CD4-positive, alpha-beta memory T cell (primary cell): ENCODE measurements around the gene MUC6. TPM values are rescaled to one million over a fixed set of nuclear protein-coding genes. Genes with fewer than 3 reads are reported as not detected.
A peak's percentile ranks its signal among the peaks of the same experiment; 100 is the strongest.

Experiments
- CTCF ChIA-PET: fragments of 350-600 bp; sonication (Branson Sonifier 250); formaldehyde crosslinking; loops from one replicate; lab custom pipeline; 2021; ENCODE audit warnings: inconsistent platforms; ENCODE audit not compliant: partially characterized antibody; lab: Charles Lee
- POLR2A ChIA-PET: fragments of 350-600 bp; sonication (Branson Sonifier 250); formaldehyde crosslinking; loops from one replicate; lab custom pipeline; 2021; ENCODE audit not compliant: partially characterized antibody; lab: Charles Lee
- DNase-seq, 5 donors: peaks; one replicate each; pipeline versions ENCODE4 v3.0.0 to v3.0.0-alpha.2; 2020 to 2022; ENCODE audit warnings: mixed read lengths in 1 of 5
- H3K27ac ChIP-seq: one replicate; pipeline ENCODE4 v1.7.0; 2013; ENCODE audit warnings: low read depth, low read length
- H3K27me3 ChIP-seq: 2 replicates; pipeline ENCODE4 v1.7.0; 2013; ENCODE audit warnings: mild to moderate bottlenecking, low read length, moderate library complexity; ENCODE audit not compliant: insufficient read depth
- H3K36me3 ChIP-seq: 2 replicates; pipeline ENCODE4 v1.7.0; 2013; ENCODE audit warnings: mild to moderate bottlenecking, low read length, moderate library complexity; ENCODE audit not compliant: insufficient read depth
- H3K4me1 ChIP-seq: 2 replicates; pipeline ENCODE4 v1.7.0; 2013; ENCODE audit warnings: mild to moderate bottlenecking, low read length, moderate library complexity; ENCODE audit not compliant: insufficient read depth
- H3K4me3 ChIP-seq, 2 donors: one replicate each; pipeline ENCODE4 v1.7.0; 2013; ENCODE audit warnings: low read length in 2 of 2, mild to moderate bottlenecking in 1 of 2
- H3K9me3 ChIP-seq, 2 donors: one replicate each; pipeline ENCODE4 v1.7.0; 2013; ENCODE audit warnings: low read length in 2 of 2, control low read depth in 1 of 2; ENCODE audit not compliant: control insufficient read depth in 1 of 2
- H3K27ac Mint-ChIP-seq, 7 donors: one replicate each; pipeline ENCODE4 v1.8.0; 2020 to 2021; ENCODE audit warnings: mixed read lengths in 7 of 7, mild to moderate bottlenecking in 6 of 7, inconsistent platforms in 3 of 7, moderate library complexity in 3 of 7
- H3K27me3 Mint-ChIP-seq, 2 donors: one replicate each; pipeline ENCODE4 v1.8.0; 2020 to 2021; ENCODE audit warnings: mixed read lengths in 2 of 2
- H3K36me3 Mint-ChIP-seq, 2 donors: one replicate each; pipeline ENCODE4 v1.8.0; 2020 to 2021; ENCODE audit warnings: mixed read lengths in 2 of 2, inconsistent platforms in 1 of 2, mild to moderate bottlenecking in 1 of 2
- H3K4me1 Mint-ChIP-seq, 4 donors: one replicate each; pipeline ENCODE4 v1.8.0; 2020 to 2021; ENCODE audit warnings: mixed read lengths in 4 of 4, mild to moderate bottlenecking in 1 of 4
- H3K4me3 Mint-ChIP-seq, 8 donors: one replicate each; pipeline ENCODE4 v1.8.0; 2020 to 2021; ENCODE audit warnings: mixed read lengths in 8 of 8, mild to moderate bottlenecking in 7 of 8, moderate library complexity in 6 of 8, inconsistent platforms in 3 of 8
- H3K9me3 Mint-ChIP-seq, 8 donors: one replicate each; pipeline ENCODE4 v1.8.0; 2020 to 2021; ENCODE audit warnings: mixed read lengths in 8 of 8, mild to moderate bottlenecking in 5 of 8, inconsistent platforms in 3 of 8, moderate library complexity in 1 of 8
- intact Hi-C: fragments of 100-400 bp; cut with micrococcal nuclease; formaldehyde crosslinking; loops from one replicate; pipeline ENCODE4 v1.15.1; 2023
- polyA plus RNA-seq, 2 donors: library from polyadenylated mRNA; unstranded; fragments of 300-500 nt; fragmentation: Illumina TruSeq; gene quantifications; one replicate each; pipeline ENCODE4 v1.2.3, GENCODE V29; 2021
- total RNA-seq, 2 experiments: library from RNA; stranded (reverse); gene quantifications; one replicate each; pipeline ENCODE4 v1.2.3, GENCODE V29; 2021

The MUC6 gene
- total and polyA plus RNA-seq, 4 experiments from 2014 or later = 0.13 TPM; not detected in 3

- intact Hi-C loops = no loop called here
- Mint-ChIP-seq H3K4me1 (peaks cover 0 to 3% (median 1%) of the 10 kb centered on the region in 4 donors), H3K9me3 (no peaks in the 10 kb centered on the region), H3K27me3 (no peaks in the 10 kb centered on the region), H3K27ac (peak overlapping the region in 1 of 7 donors; percentile 52), H3K36me3 (peaks cover 14 to 44% of the 10 kb centered on the region in 2 donors), H3K4me3 (no peak overlapping the region)
- H3K9me3 ChIP-seq = no peaks in the 10 kb centered on the region
- H3K4me1 ChIP-seq = no peaks in the 10 kb centered on the region
- CTCF ChIA-PET = no interaction called here
- H3K27me3 ChIP-seq = no peaks in the 10 kb centered on the region
- H3K27ac ChIP-seq = no peak overlapping the region
- H3K36me3 ChIP-seq = peaks cover 60% of the 10 kb centered on the region
- no peak overlapping the region for H3K4me3 ChIP-seq
- POLR2A ChIA-PET = no interaction called here
- no peak for DNase-seq
Observed at GRCh38 chr11:986270-986951, 50.1 kb downstream of the MUC6 start.

- Mint-ChIP-seq H3K27ac (peak overlapping the region in 1 of 7 donors; percentile 52), H3K36me3 (peaks cover 17 to 44% of the 10 kb centered on the region in 2 donors)
- POLR2A ChIA-PET = no interaction called here
Observed at GRCh38 chr11:985848-986247, 50.7 kb downstream of the MUC6 start.

GRCh38 chr11:985406-985805, 51.1 kb downstream of the MUC6 start:
- POLR2A ChIA-PET = no interaction called here
- intact Hi-C loops = no loop called here
- CTCF ChIA-PET = no interaction called here
- H3K36me3 Mint-ChIP-seq = peaks cover 18 to 47% of the 10 kb centered on the region in 2 donors
- H3K4me3 ChIP-seq = no peak overlapping the region
- H3K9me3 Mint-ChIP-seq = no peaks in the 10 kb centered on the region
- peaks cover 0 to 4% (median 3%) of the 10 kb centered on the region in 4 donors for H3K4me1 Mint-ChIP-seq
- H3K27ac Mint-ChIP-seq = no peak overlapping the region
- no peak overlapping the region for H3K27ac ChIP-seq
- DNase-seq = no peak
- peaks cover 65% of the 10 kb centered on the region for H3K36me3 ChIP-seq
- no peaks in the 10 kb centered on the region for H3K4me1 ChIP-seq
- no peaks in the 10 kb centered on the region for H3K9me3 ChIP-seq
- H3K4me3 Mint-ChIP-seq = no peak overlapping the region
- no peaks in the 10 kb centered on the region for H3K27me3 ChIP-seq
- no peaks in the 10 kb centered on the region for H3K27me3 Mint-ChIP-seq

More at GRCh38 chr11:985848-986247, 50.7 kb downstream of the MUC6 start:
- no peak overlapping the region for H3K27ac ChIP-seq
- H3K4me3 Mint-ChIP-seq = no peak overlapping the region
- intact Hi-C loops = no loop called here
- no peaks in the 10 kb centered on the region for H3K27me3 ChIP-seq
- CTCF ChIA-PET = no interaction called here
- no peaks in the 10 kb centered on the region for H3K4me1 ChIP-seq
- DNase-seq = no peak
- no peak overlapping the region for H3K4me3 ChIP-seq
- H3K36me3 ChIP-seq = peaks cover 65% of the 10 kb centered on the region
- no peaks in the 10 kb centered on the region for H3K9me3 Mint-ChIP-seq
- H3K27me3 Mint-ChIP-seq = no peaks in the 10 kb centered on the region
- H3K9me3 ChIP-seq = no peaks in the 10 kb centered on the region
- peaks cover 0 to 4% (median 2%) of the 10 kb centered on the region in 4 donors for H3K4me1 Mint-ChIP-seq

- Histone ChIP-seq H3K36me3 (peaks cover 56% of the 10 kb centered on the region), H3K4me3 (no peak overlapping the region), H3K4me1 (no peaks in the 10 kb centered on the region), H3K9me3 (no peaks in the 10 kb centered on the region), H3K27me3 (no peaks in the 10 kb centered on the region), H3K27ac (no peak overlapping the region)
- Mint-ChIP-seq H3K9me3 (no peaks in the 10 kb centered on the region), H3K36me3 (peaks cover 18 to 43% of the 10 kb centered on the region in 2 donors), H3K4me1 (peaks cover 0 to 4% (median 3%) of the 10 kb centered on the region in 4 donors), H3K27me3 (no peaks in the 10 kb centered on the region), H3K27ac (peak overlapping the region in 1 of 7 donors; percentile 23), H3K4me3 (no peak overlapping the region)
- intact Hi-C loops = no loop called here
- ChIA-PET POLR2A (no interaction called here), CTCF (no interaction called here)
- no peak for DNase-seq
Observed at GRCh38 chr11:984546-984945, 52.0 kb downstream of the MUC6 start.

GRCh38 chr11:981764-982163, 54.8 kb downstream of the MUC6 start:
- intact Hi-C loops = no loop called here
- H3K4me1 ChIP-seq = no peaks in the 10 kb centered on the region
- H3K4me3 ChIP-seq = no peak overlapping the region
- H3K4me3 Mint-ChIP-seq = no peak overlapping the region
- peaks cover 0 to 5% (median 2%) of the 10 kb centered on the region in 4 donors for H3K4me1 Mint-ChIP-seq
- CTCF ChIA-PET = no interaction called here
- H3K9me3 Mint-ChIP-seq = no peaks in the 10 kb centered on the region
- no peak for DNase-seq
- no peaks in the 10 kb centered on the region for H3K27me3 Mint-ChIP-seq
- no peaks in the 10 kb centered on the region for H3K27me3 ChIP-seq
- no peaks in the 10 kb centered on the region for H3K9me3 ChIP-seq
- H3K36me3 ChIP-seq = peaks cover 47% of the 10 kb centered on the region
- POLR2A ChIA-PET = no interaction called here
- peak overlapping the region in 1 of 7 donors; percentile 30 for H3K27ac Mint-ChIP-seq
- H3K27ac ChIP-seq = no peak overlapping the region
- H3K36me3 Mint-ChIP-seq = peaks cover 20 to 50% of the 10 kb centered on the region in 2 donors

- no peak overlapping the region for H3K4me3 ChIP-seq
- Mint-ChIP-seq H3K4me1 (peaks cover 2 to 10% (median 7%) of the 10 kb centered on the region in 4 donors), H3K27ac (peak overlapping the region in 1 of 7 donors; percentile 74), H3K27me3 (no peaks in the 10 kb centered on the region), H3K4me3 (no peak overlapping the region), H3K9me3 (no peaks in the 10 kb centered on the region), H3K36me3 (peaks cover 24 to 57% of the 10 kb centered on the region in 2 donors)
- no peak overlapping the region for H3K27ac ChIP-seq
- no peaks in the 10 kb centered on the region for H3K4me1 ChIP-seq
- CTCF ChIA-PET = no interaction called here
- no peaks in the 10 kb centered on the region for H3K27me3 ChIP-seq
- POLR2A ChIA-PET = no interaction called here
- intact Hi-C loops = no loop called here
- no peak for DNase-seq
- H3K9me3 ChIP-seq = no peaks in the 10 kb centered on the region
- H3K36me3 ChIP-seq = peaks cover 36% of the 10 kb centered on the region
Observed at GRCh38 chr11:980438-981357, 55.8 kb downstream of the MUC6 start.

- Mint-ChIP-seq H3K36me3 (peaks cover 23 to 55% of the 10 kb centered on the region in 2 donors), H3K9me3 (no peaks in the 10 kb centered on the region), H3K27me3 (no peaks in the 10 kb centered on the region), H3K27ac (peak overlapping the region in 4 of 7 donors; percentile 12 to 47 (median 18)), H3K4me1 (peaks cover 4 to 17% (median 8%) of the 10 kb centered on the region in 4 donors), H3K4me3 (no peak overlapping the region)
- ChIA-PET POLR2A (no interaction called here), CTCF (interaction anchor here (1.0 kb wide), 1 partner anchor 57 kb away, joined by 3 read pairs; no protein-coding TSS in a partner anchor)
- DNase-seq = no peak
- peaks cover 20% of the 10 kb centered on the region for H3K36me3 ChIP-seq
- H3K9me3 ChIP-seq = no peaks in the 10 kb centered on the region
- no peaks in the 10 kb centered on the region for H3K27me3 ChIP-seq
- no peaks in the 10 kb centered on the region for H3K4me1 ChIP-seq
- H3K4me3 ChIP-seq = no peak overlapping the region
- H3K27ac ChIP-seq = no peak overlapping the region
- intact Hi-C loops = no loop called here
Observed at GRCh38 chr11:978781-979180, 57.7 kb downstream of the MUC6 start.
